Prostate gland (tissue), 2 donors: ENCODE measurements around the gene PER2. TPM values are rescaled to one million over a fixed set of nuclear protein-coding genes. Genes with fewer than 3 reads are reported as not detected.

ENCODE experiments used
- DNase-seq: peaks from one replicate; pipeline ENCODE4 v3.0.0-alpha.2; 2019; ENCODE audit warnings: low spot score
- H3K27ac ChIP-seq, 2 donors: fragments of 200-600 bp; sonication (generic); 2 replicates each; pipeline ENCODE4 v1.5.1; 2017 to 2019
- H3K27me3 ChIP-seq: fragments of 200-600 bp; sonication (generic); replicated peaks from 2 replicates; pipeline ENCODE4 v1.5.1; 2019; ENCODE audit not compliant: insufficient read depth
- H3K36me3 ChIP-seq, 2 donors: fragments of 200-600 bp; sonication (generic); 1 replicate in 1 of 2; 2 replicates in 1 of 2; pipeline versions ENCODE4 v1.5.1 to v1.8.1; 2017 to 2019
- H3K4me1 ChIP-seq: fragments of 200-600 bp; sonication (generic); replicated peaks from 2 replicates; pipeline ENCODE4 v1.5.1; 2019
- H3K4me3 ChIP-seq, 2 donors: fragments of 200-600 bp; sonication (generic); 2 replicates each; pipeline ENCODE4 v1.5.1; 2017 to 2019
- H3K9me3 ChIP-seq: fragments of 200-600 bp; sonication (generic); 2 replicates; pipeline ENCODE4 v1.5.1; 2017
- POLR2A ChIP-seq: fragments of 450-650 bp; IDR thresholded peaks from one replicate; pipeline ENCODE4 v1.6.1; 2016; ENCODE audit warnings: antibody characterized with exemption, mild to moderate bottlenecking
- POLR2AphosphoS5 ChIP-seq: sonication (generic); formaldehyde crosslinking; IDR thresholded peaks from one replicate; pipeline ENCODE4 v1.6.1; 2017; ENCODE audit warnings: antibody characterized with exemption
- WGBS: methylation state at CpG from one replicate; pipeline ENCODE4 v1.1.5; 2018; 5-methylcytosine and 5-hydroxymethylcytosine counted together
- intact Hi-C: fragments of 100-400 bp; cut with DNase I; formaldehyde crosslinking; loops from one replicate; pipeline ENCODE4 v1.14.2; 2022
- total RNA-seq, 2 donors: library from RNA; depleted of rRNA; stranded (reverse); fragments of >200 nt; gene quantifications; one replicate each; pipeline ENCODE4 v1.1.0, GENCODE V29; 2016
- TF ChIP-seq, protein P1 (sequence below), 4 experiments: fragments of 200-600 bp in 2 of 4; fragments of 450-650 bp in 2 of 4; sonication (generic) in 2 of 4; IDR thresholded peaks; 1 replicate in 3 of 4; 2 replicates in 1 of 4; pipeline ENCODE4 v1.5.1; 2016 to 2019; ENCODE audit warnings: antibody characterized with exemption in 4 of 4, mild to moderate bottlenecking in 2 of 4, moderate library complexity in 2 of 4

Gene PER2
- total RNA-seq, 2 donors from 2014 or later: 24.0 to 53.1 TPM

DNA sequence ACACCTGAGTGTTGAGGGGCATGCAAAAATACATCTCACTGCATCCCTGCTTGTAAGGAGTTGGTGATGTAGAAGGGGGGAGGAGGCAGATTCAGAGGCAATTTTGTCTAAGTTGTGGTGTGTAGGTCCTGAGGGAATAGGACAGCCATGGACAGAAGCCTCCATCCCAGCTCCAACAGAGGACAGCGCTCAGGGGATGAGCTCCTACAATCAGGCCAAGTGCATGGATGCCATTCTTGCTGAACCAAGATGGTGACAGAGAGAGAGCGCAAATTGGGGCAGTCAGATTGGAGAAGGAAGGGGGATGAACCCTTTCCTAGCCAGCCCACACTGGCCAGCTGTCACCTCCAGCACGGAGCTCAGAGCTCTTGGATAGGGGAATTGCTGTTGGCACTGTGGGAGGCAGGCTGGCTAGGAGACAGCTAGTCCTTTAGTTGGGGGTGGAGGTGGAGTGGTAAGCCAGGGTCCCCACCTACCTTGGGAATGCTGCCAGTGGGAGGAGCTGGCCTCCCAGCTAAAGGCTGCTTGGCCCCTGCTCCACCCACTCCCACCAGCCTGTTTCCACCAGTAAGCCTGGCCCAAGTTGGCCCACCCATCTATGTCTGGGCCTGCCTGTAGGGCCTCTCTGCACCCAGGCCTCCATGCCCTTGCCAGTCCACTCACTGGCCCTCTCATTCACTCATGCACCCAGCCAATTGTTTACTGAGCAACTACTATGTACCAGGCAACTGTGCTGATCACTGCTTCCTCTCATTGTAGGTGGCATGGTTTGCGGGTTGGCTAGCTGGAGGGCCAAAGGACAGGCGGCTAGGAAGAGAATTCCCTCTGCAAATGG lies 2.5 kb upstream of the PER2 start:
- Histone ChIP-seq H3K4me1 (peaks cover 20% of the 10 kb centered on the region), H3K27ac (peak overlapping the region; percentile 95 to 96), H3K4me3 (no peak overlapping the region), H3K36me3 (no peaks in the 10 kb centered on the region), H3K9me3 (no peaks in the 10 kb centered on the region), H3K27me3 (no peaks in the 10 kb centered on the region)
- no peak for TF ChIP-seq POLR2AphosphoS5
- TF ChIP-seq POLR2A: no peak
- TF ChIP-seq, protein P1, sequence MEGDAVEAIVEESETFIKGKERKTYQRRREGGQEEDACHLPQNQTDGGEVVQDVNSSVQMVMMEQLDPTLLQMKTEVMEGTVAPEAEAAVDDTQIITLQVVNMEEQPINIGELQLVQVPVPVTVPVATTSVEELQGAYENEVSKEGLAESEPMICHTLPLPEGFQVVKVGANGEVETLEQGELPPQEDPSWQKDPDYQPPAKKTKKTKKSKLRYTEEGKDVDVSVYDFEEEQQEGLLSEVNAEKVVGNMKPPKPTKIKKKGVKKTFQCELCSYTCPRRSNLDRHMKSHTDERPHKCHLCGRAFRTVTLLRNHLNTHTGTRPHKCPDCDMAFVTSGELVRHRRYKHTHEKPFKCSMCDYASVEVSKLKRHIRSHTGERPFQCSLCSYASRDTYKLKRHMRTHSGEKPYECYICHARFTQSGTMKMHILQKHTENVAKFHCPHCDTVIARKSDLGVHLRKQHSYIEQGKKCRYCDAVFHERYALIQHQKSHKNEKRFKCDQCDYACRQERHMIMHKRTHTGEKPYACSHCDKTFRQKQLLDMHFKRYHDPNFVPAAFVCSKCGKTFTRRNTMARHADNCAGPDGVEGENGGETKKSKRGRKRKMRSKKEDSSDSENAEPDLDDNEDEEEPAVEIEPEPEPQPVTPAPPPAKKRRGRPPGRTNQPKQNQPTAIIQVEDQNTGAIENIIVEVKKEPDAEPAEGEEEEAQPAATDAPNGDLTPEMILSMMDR (IDR thresholded peaks at IDR 0.05): no peak
- WGBS: 90% methylated on average over 5 of the region's 5 CpGs
- no peak for DNase-seq
- intact Hi-C loops: loop anchor here (2.0 kb wide), 1 partner anchor 50 kb away; no protein-coding TSS in a partner anchor

DNA sequence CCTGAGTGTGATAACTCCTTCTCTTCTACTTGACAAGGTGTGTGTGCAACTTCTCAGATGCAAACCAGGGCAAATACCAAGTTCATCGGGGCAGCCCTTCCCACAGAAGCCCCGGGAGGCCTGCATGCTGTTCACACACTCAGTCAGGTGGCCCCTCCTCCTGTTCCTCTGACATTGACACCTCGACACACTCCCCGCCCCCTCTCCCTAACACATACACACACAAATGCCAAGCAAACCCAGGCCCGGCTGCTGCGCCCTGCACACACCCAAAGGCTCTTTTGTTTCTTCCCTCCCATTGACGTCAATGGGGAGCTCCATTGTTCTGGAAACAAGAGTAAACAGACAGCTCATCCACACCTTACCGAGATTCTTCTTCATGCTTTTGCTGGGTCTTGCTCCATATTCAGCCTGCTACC lies 1.7 kb upstream of the PER2 start:
- intact Hi-C loops: loop anchor here (2.0 kb wide), 1 partner anchor 51 kb away; no protein-coding TSS in a partner anchor
- Histone ChIP-seq H3K27ac (peak overlapping the region; percentile 95 to 96), H3K9me3 (no peaks in the 10 kb centered on the region), H3K27me3 (no peaks in the 10 kb centered on the region), H3K36me3 (no peaks in the 10 kb centered on the region), H3K4me1 (peaks cover 26% of the 10 kb centered on the region), H3K4me3 (no peak overlapping the region)
- peak; percentile 87 for DNase-seq
- peak; percentile 62 for TF ChIP-seq POLR2A
- TF ChIP-seq, protein P1 (IDR thresholded peaks at IDR 0.05): no peak
- TF ChIP-seq POLR2AphosphoS5: peak; percentile 83
- 34% methylated on average over 8 of the region's 8 CpGs for WGBS

DNA sequence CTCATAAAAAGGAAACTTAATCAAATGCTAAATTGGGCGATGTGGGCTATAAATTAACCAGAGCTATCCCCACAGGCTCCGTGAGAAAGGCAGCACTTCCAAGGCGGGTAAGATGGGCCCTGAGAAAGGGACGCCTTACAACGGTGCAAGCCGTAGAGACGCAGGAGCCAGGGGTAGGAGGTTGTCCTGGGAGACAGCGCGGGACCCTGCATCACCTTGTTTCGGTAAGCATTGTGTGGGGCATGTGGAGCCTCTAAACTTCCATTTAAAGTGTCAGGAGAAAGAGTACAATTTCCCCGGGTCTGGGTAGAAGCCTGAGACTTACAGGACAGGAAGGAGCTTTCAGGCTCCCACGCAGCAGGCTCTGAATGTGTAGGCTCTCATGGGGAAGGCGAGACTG lies 1.2 kb upstream of the PER2 start:
- 29% methylated on average over 13 of the region's 13 CpGs for WGBS
- TF ChIP-seq POLR2AphosphoS5 (no peak), POLR2A (no peak)
- TF ChIP-seq, protein P1 (IDR thresholded peaks at IDR 0.05): no peak
- peak overlapping the region; percentile 72 to 83 for H3K4me3 ChIP-seq
- DNase-seq: no peak
- H3K27ac ChIP-seq: peak overlapping the region; percentile 95 to 96
- H3K4me1 ChIP-seq: peaks cover 31% of the 10 kb centered on the region
- no peaks in the 10 kb centered on the region for H3K9me3 ChIP-seq
- intact Hi-C loops: loop anchor here (5.0 kb wide), 1 partner anchor 438 kb away; no protein-coding TSS in a partner anchor
- no peaks in the 10 kb centered on the region for H3K36me3 ChIP-seq
- no peaks in the 10 kb centered on the region for H3K27me3 ChIP-seq

DNA sequence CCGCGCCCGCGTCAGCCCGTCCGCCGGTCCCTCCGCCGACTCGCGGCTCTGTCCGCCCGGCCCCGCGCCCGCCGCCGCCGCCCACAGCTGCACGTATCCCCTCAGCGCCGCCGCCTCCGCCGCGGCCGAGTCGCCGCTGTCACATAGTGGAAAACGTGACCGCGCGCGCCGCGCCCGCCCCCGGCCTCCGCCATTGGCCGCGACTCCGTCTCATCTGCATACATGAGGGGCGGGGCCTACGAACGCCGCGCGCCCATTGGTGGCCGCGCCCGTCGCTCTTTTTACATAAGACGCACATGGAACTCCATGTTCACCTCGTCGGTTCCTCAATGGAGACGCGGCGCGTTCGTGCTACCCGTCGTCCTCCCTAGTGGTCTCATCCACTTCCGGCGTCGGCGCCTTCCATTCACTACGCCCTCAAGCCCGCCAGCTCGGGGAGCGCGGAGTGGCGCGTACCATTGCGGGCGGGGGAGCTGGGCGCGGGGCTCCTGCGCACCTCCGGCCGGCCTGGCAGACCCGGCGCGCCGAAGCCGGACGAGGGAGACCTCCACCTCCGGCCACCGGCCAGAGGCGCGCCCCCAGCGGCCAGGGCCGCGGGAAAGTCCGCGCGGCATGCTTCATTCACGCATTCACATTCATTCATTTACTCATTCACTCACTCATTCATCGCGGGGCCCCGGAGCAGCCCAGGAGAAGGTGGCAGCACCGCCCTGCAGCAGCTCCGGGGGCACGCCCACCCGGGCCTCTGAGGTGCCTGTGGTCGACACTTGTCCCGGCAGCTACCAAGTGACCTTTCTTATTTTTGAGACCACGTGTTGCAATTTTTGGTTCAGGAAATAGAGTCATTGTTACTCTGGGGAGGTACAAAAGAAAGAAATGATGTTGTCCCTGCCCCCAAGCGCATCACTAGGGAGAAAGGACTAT lies 502 bp upstream of the PER2 start:
- Histone ChIP-seq H3K36me3 (no peaks in the 10 kb centered on the region), H3K9me3 (no peaks in the 10 kb centered on the region), H3K4me1 (peaks cover 38% of the 10 kb centered on the region), H3K27me3 (no peaks in the 10 kb centered on the region), H3K4me3 (peak overlapping the region; percentile 72 to 83), H3K27ac (peak overlapping the region; percentile 95 to 96)
- TF ChIP-seq POLR2A (peak; percentile 85), POLR2AphosphoS5 (peak; percentile 96)
- TF ChIP-seq, protein P1 (IDR thresholded peaks at IDR 0.05): peak in 2 of 4 experiments; percentile 38 to 45
- intact Hi-C loops: loop anchor here (5.0 kb wide), 1 partner anchor 438 kb away; no protein-coding TSS in a partner anchor
- under 1% methylated on average over 105 of the region's 108 CpGs for WGBS
- peak; percentile 99 for DNase-seq
